Sigmoid colon (tissue), 3 donors: ENCODE data around the gene RNF8.

ENCODE experiments used
- CTCF ChIP-seq, 4 experiments: fragments of 450-650 bp in 3 of 4; fragments of 200-600 bp in 1 of 4; IDR thresholded peaks; one replicate each; pipeline ENCODE4 v1.5.1; 2016 to 2019; ENCODE audit warnings: antibody characterized with exemption in 4 of 4, mild to moderate bottlenecking in 3 of 4, moderate library complexity in 2 of 4
- POLR2A ChIP-seq, 2 donors: fragments of 450-650 bp; IDR thresholded peaks; one replicate each; pipeline ENCODE4 v1.6.1; 2016; ENCODE audit warnings: antibody characterized with exemption in 2 of 2, mild to moderate bottlenecking in 2 of 2, moderate library complexity in 2 of 2

- TF ChIP-seq POLR2A (IDR thresholded peaks at IDR 0.05) (no peak), CTCF (IDR thresholded peaks at IDR 0.05) (no peak)
Measured at GRCh38 chr6:37331047-37331446, 22.7 kb upstream of the RNF8 start.
